A549 (cell line): Measurements from ENCODE around the gene TUBA8. TPM values are rescaled to one million over a fixed set of nuclear protein-coding genes. Genes with fewer than 3 reads are reported as not detected.

Experiments
- ATAC-seq, 2 experiments: fragments of 200-7000 bp in 1 of 2; fragments of >200 bp in 1 of 2; cut with Nextera tagmentation in 1 of 2; cut with Tn5 transposase in 1 of 2; 3 replicates each; pipeline versions ENCODE4 v1.8.0 to v1.9.1; 2018 to 2020; ENCODE audit warnings: mild to moderate bottlenecking in 1 of 2, moderate library complexity in 1 of 2
- CTCF ChIA-PET: fragments of 300-600 bp; sonication (Branson Sonifier 250); formaldehyde crosslinking; extraction: SDS; loops from one replicate; lab custom pipeline; 2021; ENCODE audit warnings: antibody characterized with exemption, inconsistent platforms; lab: Yijun Ruan, JAX
- POLR2A ChIA-PET: fragments of 350-600 bp; formaldehyde crosslinking; extraction: SDS; loops from one replicate; lab custom pipeline; 2021; ENCODE audit warnings: antibody characterized with exemption, inconsistent platforms; lab: Yijun Ruan, JAX
- DNase-seq, 2 experiments: peaks; one replicate each; pipeline versions ENCODE4 v3.0.0 to v3.0.0-alpha.2; 2011 to 2016; ENCODE audit warnings: low read depth in 1 of 2, low spot score in 1 of 2
- FAIRE-seq: peaks from 2 replicates; lab custom pipeline; 2011; peaks lifted over from hg19 to GRCh38; lab: Jason Lieb, UNC
- H3K27ac ChIP-seq, 2 experiments: fragments of >200 bp; sonication (Bioruptor Twin); formaldehyde crosslinking; 3 replicates each; pipeline ENCODE4 v1.5.1; 2016 to 2017
- H3K4me1 ChIP-seq: fragments of >200 bp; sonication (Bioruptor Twin); formaldehyde crosslinking; 3 replicates; pipeline ENCODE4 v1.6.1; 2016
- H3K4me2 ChIP-seq: fragments of >200 bp; sonication (Bioruptor Twin); formaldehyde crosslinking; 3 replicates; pipeline ENCODE4 v1.6.1; 2016
- H3K4me3 ChIP-seq: fragments of >200 bp; sonication (Bioruptor Twin); formaldehyde crosslinking; 3 replicates; pipeline ENCODE4 v1.5.1; 2016
- H3K9me3 ChIP-seq: fragments of >200 bp; sonication (Bioruptor Twin); formaldehyde crosslinking; 3 replicates; pipeline ENCODE4 v1.6.1; 2016
- CBX8 ChIP-seq: fragments of 200-600 bp; sonication (generic); IDR thresholded peaks from 2 replicates; pipeline ENCODE4 v1.6.1; 2016
- CHD2 ChIP-seq: fragments of 150-350 bp; IDR thresholded peaks from 2 replicates; pipeline ENCODE4 v1.6.1; 2014; ENCODE audit warnings: low read length; ENCODE audit not compliant: partially characterized antibody
- CHD4 ChIP-seq: fragments of 200-600 bp; sonication (generic); IDR thresholded peaks from 2 replicates; pipeline ENCODE4 v1.6.1; 2016; ENCODE audit warnings: antibody characterized with exemption, mild to moderate bottlenecking, borderline replicate concordance
- EHF ChIP-seq: fragments of 250-450 bp; sonication (Bioruptor Pico); IDR thresholded peaks from 2 replicates; pipeline ENCODE4 v1.5.0; 2020; ENCODE audit warnings: mild to moderate bottlenecking
- EP300 ChIP-seq, 2 experiments: fragments of >200 bp; sonication (Bioruptor Twin); formaldehyde crosslinking; IDR thresholded peaks; 2 replicates in 1 of 2; 3 replicates in 1 of 2; pipeline ENCODE4 v1.6.1; 2016 to 2017
- ESRRA ChIP-seq: fragments of 150-350 bp; IDR thresholded peaks from 2 replicates; pipeline ENCODE4 v1.6.1; 2014; ENCODE audit warnings: mild to moderate bottlenecking, low read length, borderline replicate concordance
- FOSB ChIP-seq: fragments of 250-450 bp; sonication (Bioruptor Pico); IDR thresholded peaks from 2 replicates; pipeline ENCODE4 v1.5.0; 2020; ENCODE audit warnings: mild to moderate bottlenecking, moderate library complexity
- FOXS1 ChIP-seq: fragments of 250-450 bp; sonication (Bioruptor Pico); IDR thresholded peaks from 2 replicates; pipeline ENCODE4 v1.5.0; 2020; ENCODE audit warnings: mild to moderate bottlenecking, moderate library complexity
- HDAC2 ChIP-seq: fragments of 200-600 bp; sonication (generic); IDR thresholded peaks from 2 replicates; pipeline ENCODE4 v1.6.1; 2016
- HOXA7 ChIP-seq: fragments of 250-450 bp; sonication (Bioruptor Pico); IDR thresholded peaks from 2 replicates; pipeline ENCODE4 v1.5.0; 2020; ENCODE audit warnings: mild to moderate bottlenecking, moderate library complexity
- HOXB13 ChIP-seq: fragments of 250-450 bp; sonication (Bioruptor Pico); IDR thresholded peaks from 2 replicates; pipeline ENCODE4 v1.5.0; 2020; ENCODE audit warnings: low read depth, mild to moderate bottlenecking, moderate library complexity
- JUNB ChIP-seq: fragments of >200 bp; sonication (Bioruptor Twin); formaldehyde crosslinking; IDR thresholded peaks from 2 replicates; pipeline ENCODE4 v1.6.1; 2016
- KDM5A ChIP-seq: fragments of 200-600 bp; sonication (generic); IDR thresholded peaks from 2 replicates; pipeline ENCODE4 v1.6.1; 2016; ENCODE audit warnings: antibody characterized with exemption, mild to moderate bottlenecking
- MAFK ChIP-seq: fragments of 450-650 bp; IDR thresholded peaks from 2 replicates; pipeline ENCODE4 v1.6.1; 2014; ENCODE audit not compliant: partially characterized antibody
- MAZ ChIP-seq: fragments of 150-350 bp; IDR thresholded peaks from 2 replicates; pipeline ENCODE4 v1.6.1; 2014; ENCODE audit warnings: antibody characterized with exemption, low read depth, low read length, borderline replicate concordance
- MYC ChIP-seq: IDR thresholded peaks from 2 replicates; pipeline ENCODE4 v1.6.1; 2012; ENCODE audit warnings: mild to moderate bottlenecking, inconsistent platforms, low read length, improper control_type of control experiment, borderline replicate concordance
- POLR2AphosphoS2 ChIP-seq: conservative IDR thresholded peaks from 2 replicates; pipeline ENCODE4 v1.6.1; 2012; ENCODE audit warnings: low read length, improper control_type of control experiment, inconsistent platforms
- RAD21 ChIP-seq, 2 experiments: fragments of >200 bp in 1 of 2; sonication (Bioruptor Twin) in 1 of 2; formaldehyde crosslinking in 1 of 2; IDR thresholded peaks in 1 of 2; conservative IDR thresholded peaks in 1 of 2; 2 replicates in 1 of 2; 3 replicates in 1 of 2; pipeline ENCODE4 v1.6.1; 2012 to 2018; ENCODE audit warnings: inconsistent platforms in 1 of 2
- RFX5 ChIP-seq: fragments of 450-650 bp; IDR thresholded peaks from 2 replicates; pipeline ENCODE4 v1.7.1; 2014; ENCODE audit warnings: antibody characterized with exemption, mild to moderate bottlenecking, moderate library complexity
- SMC3 ChIP-seq: fragments of >200 bp; sonication (Bioruptor Twin); formaldehyde crosslinking; IDR thresholded peaks from 3 replicates; pipeline ENCODE4 v1.6.1; 2018; ENCODE audit warnings: inconsistent platforms
- SREBF2 ChIP-seq: fragments of 450-650 bp; IDR thresholded peaks from 2 replicates; pipeline ENCODE4 v1.6.1; 2014; ENCODE audit warnings: mild to moderate bottlenecking, moderate library complexity
- TP53 ChIP-seq: fragments of 250-450 bp; sonication (Bioruptor Pico); IDR thresholded peaks from 2 replicates; pipeline ENCODE4 v1.5.0; 2021; ENCODE audit warnings: mild to moderate bottlenecking, moderate library complexity
- ZC3H11A ChIP-seq: fragments of 450-650 bp; IDR thresholded peaks from 2 replicates; pipeline ENCODE4 v1.6.1; 2014; ENCODE audit warnings: antibody characterized with exemption, mild to moderate bottlenecking
- WGBS: methylation state at CpG from one replicate; pipeline ENCODE4 v1.1.6; 2017; ENCODE audit errors: missing lambda C conversion rate; 5-methylcytosine and 5-hydroxymethylcytosine counted together
- polyA plus RNA-seq, 4 experiments: library from polyadenylated mRNA; depleted of rRNA in 3 of 4; stranded (reverse); fragments of >200 nt; fragmentation: RNase III in 1 of 4; extraction: RNeasy Plus Mini Kit Qiagen cat#74134 plus additional on column Dnase treatment in 1 of 4; gene quantifications; 2 replicates in 3 of 4; 3 replicates in 1 of 4; pipeline ENCODE4 v1.2.3, GENCODE V29; 2011 to 2017
- TF ChIP-seq, protein P1 (sequence below): fragments of 450-650 bp; IDR thresholded peaks from 2 replicates; pipeline ENCODE4 v1.6.1; 2014; ENCODE audit warnings: antibody characterized with exemption
- TF ChIP-seq, protein P2 (sequence below): IDR thresholded peaks from 2 replicates; pipeline ENCODE4 v1.6.1; 2012
- TF ChIP-seq, protein P3 (sequence below): fragments of >200 bp; sonication (Bioruptor Twin); formaldehyde crosslinking; IDR thresholded peaks from 3 replicates; pipeline ENCODE4 v1.6.1; 2016

TUBA8 gene
- polyA plus RNA-seq, 2 of the 4 experiments (the other 2 are of a cell fraction), result 0.13 to 0.66 TPM

- ChIA-PET POLR2A (no interaction called here), CTCF (no interaction called here)
- no peaks in the 10 kb centered on the region for H3K9me3 ChIP-seq
- TF ChIP-seq CHD2, result no peak
- TF ChIP-seq SREBF2, result no peak
- TF ChIP-seq CBX8, result no peak
- TF ChIP-seq RAD21 (conservative IDR thresholded peaks at IDR 0.05 in 1 of 2, IDR thresholded peaks at IDR 0.05 in 1 of 2), result no peak
- TF ChIP-seq CHD4, result no peak
- no peak for TF ChIP-seq ZC3H11A
- TF ChIP-seq HDAC2, result no peak
- no peak for TF ChIP-seq EHF (CRISPR knock-in tag)
- TF ChIP-seq, protein P1, sequence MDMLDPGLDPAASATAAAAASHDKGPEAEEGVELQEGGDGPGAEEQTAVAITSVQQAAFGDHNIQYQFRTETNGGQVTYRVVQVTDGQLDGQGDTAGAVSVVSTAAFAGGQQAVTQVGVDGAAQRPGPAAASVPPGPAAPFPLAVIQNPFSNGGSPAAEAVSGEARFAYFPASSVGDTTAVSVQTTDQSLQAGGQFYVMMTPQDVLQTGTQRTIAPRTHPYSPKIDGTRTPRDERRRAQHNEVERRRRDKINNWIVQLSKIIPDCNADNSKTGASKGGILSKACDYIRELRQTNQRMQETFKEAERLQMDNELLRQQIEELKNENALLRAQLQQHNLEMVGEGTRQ, result no peak
- no peak for TF ChIP-seq FOSB (CRISPR knock-in tag)
- TF ChIP-seq, protein P2, sequence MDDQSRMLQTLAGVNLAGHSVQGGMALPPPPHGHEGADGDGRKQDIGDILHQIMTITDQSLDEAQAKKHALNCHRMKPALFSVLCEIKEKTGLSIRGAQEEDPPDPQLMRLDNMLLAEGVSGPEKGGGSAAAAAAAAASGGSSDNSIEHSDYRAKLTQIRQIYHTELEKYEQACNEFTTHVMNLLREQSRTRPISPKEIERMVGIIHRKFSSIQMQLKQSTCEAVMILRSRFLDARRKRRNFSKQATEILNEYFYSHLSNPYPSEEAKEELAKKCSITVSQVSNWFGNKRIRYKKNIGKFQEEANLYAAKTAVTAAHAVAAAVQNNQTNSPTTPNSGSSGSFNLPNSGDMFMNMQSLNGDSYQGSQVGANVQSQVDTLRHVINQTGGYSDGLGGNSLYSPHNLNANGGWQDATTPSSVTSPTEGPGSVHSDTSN, result no peak
- no peak for TF ChIP-seq JUNB
- no peak for TF ChIP-seq ESRRA
- TF ChIP-seq KDM5A, result no peak
- TF ChIP-seq HOXA7 (CRISPR knock-in tag), result no peak
- no peak for TF ChIP-seq SMC3
- no peak for FAIRE-seq
- H3K4me2 ChIP-seq, result no peak overlapping the region
- no peak overlapping the region for H3K27ac ChIP-seq
- no peak for DNase-seq
- H3K4me1 ChIP-seq, result no peaks in the 10 kb centered on the region
- no peak overlapping the region for H3K4me3 ChIP-seq
- no peak for ATAC-seq
Measured at GRCh38 chr22:18144105-18144504, 33.5 kb downstream of the TUBA8 start.

- WGBS, result 87% methylated on average over 23 of the region's 23 CpGs
- POLR2A ChIA-PET, result no interaction called here
- Histone ChIP-seq H3K4me3 (no peak overlapping the region), H3K4me2 (no peak overlapping the region), H3K9me3 (no peaks in the 10 kb centered on the region), H3K4me1 (no peaks in the 10 kb centered on the region), H3K27ac (no peak overlapping the region)
- DNase-seq (no peak), FAIRE-seq (no peak), ATAC-seq (no peak)
- CTCF ChIA-PET, result interaction anchor here (1.2 kb wide), 1 partner anchor 52 kb away, joined by 3 read pairs; no protein-coding TSS in a partner anchor
- TF ChIP-seq RFX5, result no peak
Measured at GRCh38 chr22:18145676-18146388, 35.2 kb downstream of the TUBA8 start.

DNA sequence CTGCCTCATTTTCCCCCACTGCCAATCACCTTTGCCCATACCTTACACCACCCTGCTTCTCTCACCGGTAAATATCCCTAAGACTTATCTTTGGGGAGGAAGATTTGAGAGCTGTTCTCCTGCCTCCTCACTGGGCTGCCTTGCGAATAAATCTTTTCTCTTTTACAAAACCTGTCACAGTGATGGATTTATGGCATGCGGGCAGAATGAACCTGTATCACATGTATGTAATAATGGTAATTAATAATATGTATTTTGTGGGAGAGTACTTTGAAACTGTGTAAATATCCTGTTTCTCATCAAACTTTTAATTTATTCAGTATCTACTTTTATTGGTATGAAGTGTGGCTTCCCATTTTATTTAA is 35.8 kb downstream of the TUBA8 start:
- Histone ChIP-seq H3K4me2 (no peak overlapping the region), H3K9me3 (no peaks in the 10 kb centered on the region), H3K4me3 (no peak overlapping the region), H3K27ac (no peak overlapping the region), H3K4me1 (no peaks in the 10 kb centered on the region)
- TF ChIP-seq POLR2AphosphoS2 (no peak), MAFK (no peak), SREBF2 (no peak), JUNB (no peak), MAZ (no peak), ZC3H11A (no peak), CHD2 (no peak), HOXB13 (no peak), HDAC2 (no peak), EP300 (IDR thresholded peaks at IDR 0.05) (no peak), FOXS1 (no peak), MYC (no peak), EHF (CRISPR knock-in tag) (no peak), TP53 (no peak), SMC3 (no peak)
- TF ChIP-seq, protein P3, sequence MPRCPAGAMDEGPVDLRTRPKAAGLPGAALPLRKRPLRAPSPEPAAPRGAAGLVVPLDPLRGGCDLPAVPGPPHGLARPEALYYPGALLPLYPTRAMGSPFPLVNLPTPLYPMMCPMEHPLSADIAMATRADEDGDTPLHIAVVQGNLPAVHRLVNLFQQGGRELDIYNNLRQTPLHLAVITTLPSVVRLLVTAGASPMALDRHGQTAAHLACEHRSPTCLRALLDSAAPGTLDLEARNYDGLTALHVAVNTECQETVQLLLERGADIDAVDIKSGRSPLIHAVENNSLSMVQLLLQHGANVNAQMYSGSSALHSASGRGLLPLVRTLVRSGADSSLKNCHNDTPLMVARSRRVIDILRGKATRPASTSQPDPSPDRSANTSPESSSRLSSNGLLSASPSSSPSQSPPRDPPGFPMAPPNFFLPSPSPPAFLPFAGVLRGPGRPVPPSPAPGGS, result no peak
- DNase-seq (no peak), ATAC-seq (no peak), FAIRE-seq (no peak)
- ChIA-PET POLR2A (no interaction called here), CTCF (no interaction called here)
- WGBS, result 95% methylated on average over 3 of the region's 3 CpGs
